HG02759 (cell line): ENCODE data around the gene AFF3.

Experiments used
- ATAC-seq: cut with Tn5 transposase; IDR thresholded peaks from one replicate; pipeline ENCODE4 v1.9.1; 2021; ENCODE audit warnings: mild to moderate bottlenecking, moderate library complexity; ENCODE audit not compliant: unreplicated experiment

Gene AFF3

DNA sequence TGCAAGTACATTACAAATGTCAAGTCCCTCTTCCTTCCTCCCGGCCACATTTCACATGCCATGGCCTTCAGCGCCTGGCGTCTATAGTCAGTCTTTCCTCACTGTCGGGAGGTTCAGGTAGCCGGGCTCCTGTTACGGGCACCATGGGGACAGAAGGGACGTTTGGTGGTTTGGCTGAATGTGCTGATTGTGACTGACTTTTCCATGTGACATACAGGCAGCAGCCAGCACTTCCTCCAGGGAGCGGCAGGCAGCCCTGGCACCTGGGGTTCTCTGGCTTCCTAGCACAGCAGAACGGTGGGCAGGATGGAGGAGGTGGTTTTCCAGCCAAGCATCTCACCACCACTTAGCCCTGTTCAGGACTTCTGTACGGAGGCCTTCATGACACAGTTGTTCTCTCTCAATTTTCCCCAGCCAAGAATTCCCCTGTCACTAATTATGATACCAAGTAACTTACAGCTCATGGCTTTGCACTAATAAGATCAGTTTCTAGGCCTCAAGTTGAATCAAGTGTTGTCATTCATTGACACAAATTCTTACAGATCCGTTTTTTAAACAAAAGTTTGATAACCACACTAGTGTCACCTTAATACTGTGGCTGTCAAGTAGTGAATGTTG lies 568.6 kb downstream of the AFF3 start:
- ATAC-seq, result no peak

DNA sequence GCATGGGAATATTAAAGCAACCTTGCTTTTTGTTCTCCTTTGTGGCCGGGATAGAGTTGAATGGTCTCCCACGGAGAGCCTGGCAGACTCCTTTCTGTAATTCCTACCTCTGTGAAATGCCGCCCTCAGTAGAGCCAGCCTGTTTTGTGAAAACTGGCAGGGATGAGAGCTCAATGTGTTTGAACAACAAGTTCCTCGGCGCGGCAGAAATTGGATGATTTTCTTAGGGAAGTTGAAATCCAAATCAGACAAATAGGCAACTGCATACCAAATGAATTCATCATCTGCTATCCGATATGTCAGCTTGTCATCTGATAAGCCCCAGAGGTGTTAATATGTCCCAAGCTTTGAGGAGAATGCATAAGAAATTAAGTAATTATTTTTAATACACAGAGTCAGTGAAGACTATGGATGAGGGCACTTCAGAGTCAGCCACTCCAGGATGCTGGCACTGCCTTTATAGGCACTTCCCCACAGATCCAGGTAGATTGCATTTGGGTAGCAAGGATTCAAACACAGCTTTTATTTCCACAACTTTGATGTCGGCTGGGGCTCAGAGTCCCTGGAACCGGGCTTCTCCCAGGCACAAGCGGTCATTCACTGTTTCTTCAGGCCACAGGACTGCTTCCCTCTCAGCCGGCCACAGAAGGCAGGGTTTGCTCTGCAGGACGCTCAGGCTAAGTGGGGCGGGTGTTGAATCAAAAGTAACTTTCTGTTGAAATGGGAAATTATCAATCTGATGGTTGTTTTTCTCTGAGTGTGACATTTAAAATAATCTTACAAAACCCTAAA lies 569.8 kb downstream of the AFF3 start:
- ATAC-seq, result no peak

DNA sequence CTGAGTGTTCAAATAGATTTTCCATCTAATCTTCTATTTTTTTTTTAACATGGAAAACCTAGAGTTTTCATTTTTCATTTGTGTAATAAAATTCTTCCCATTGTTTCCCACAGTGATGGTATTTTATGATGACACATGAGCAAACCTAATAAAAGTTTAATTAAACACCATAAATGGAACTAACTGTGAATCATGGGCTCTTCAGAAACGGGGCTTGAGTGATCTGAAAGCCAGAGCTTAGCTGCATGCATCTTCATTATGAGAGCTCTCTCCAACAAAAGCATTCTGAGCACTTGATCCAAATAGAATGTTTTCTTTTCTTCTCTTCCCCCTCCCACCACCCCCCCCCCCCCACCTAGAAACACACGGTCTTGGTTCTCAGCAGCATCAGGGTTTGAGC lies 570.4 kb downstream of the AFF3 start:
- ATAC-seq, result no peak

DNA sequence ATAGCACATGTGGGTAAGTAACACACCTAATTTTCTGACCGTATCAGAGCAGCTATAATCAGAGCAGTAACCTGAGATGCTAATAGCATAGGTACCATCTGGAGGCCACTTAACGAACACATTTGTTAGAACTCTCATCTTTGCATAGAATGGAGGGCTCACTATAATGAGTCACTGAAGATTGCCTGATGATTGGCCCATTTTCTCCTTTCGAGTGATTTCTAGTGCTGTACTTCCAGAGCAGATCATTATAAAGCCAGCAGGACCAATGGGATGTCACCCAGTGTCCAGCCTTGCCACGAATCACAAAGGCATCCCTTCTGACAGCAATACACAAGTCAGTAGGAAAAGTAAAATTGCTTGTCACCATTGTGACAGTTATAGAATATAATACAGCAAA lies 570.9 kb downstream of the AFF3 start:
- ATAC-seq, result no peak

DNA sequence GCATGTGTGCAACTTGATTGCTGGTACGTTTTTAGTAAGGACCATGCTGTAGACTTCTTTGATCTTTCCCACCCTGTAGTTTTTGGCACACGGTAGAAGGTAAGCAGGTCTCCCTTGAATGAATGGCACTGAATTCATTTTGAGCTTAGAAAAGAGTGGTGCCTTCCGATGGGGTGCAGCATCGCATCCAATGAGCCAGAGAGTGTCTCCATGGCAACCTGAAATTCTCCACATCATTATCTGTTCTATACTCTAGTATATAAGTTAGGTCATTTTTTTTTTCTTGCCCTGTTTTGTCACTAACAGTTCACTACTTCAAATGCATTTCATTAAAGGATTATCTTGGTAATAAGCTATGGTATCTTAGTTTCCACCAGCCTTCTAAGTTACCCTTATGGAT lies 571.4 kb downstream of the AFF3 start:
- ATAC-seq, result no peak

DNA sequence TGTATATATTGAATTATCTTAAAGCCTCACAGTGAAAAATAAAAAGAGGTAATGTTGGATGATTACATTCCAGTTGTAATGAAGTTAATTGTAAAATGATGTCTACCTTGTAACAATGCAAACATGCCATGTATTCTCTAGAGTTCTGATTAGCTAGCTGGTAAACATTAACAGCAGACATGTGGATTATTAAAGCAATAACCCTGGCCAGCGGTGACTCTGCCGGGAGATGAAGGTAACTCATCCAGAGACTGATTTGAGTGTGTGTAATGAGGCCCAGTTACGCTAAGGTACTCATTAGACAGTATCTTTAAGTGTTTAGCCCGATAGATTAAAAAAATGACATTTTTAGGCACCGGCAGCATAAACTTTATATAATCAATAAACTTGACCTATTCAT lies 573.0 kb downstream of the AFF3 start:
- ATAC-seq, result no peak

DNA sequence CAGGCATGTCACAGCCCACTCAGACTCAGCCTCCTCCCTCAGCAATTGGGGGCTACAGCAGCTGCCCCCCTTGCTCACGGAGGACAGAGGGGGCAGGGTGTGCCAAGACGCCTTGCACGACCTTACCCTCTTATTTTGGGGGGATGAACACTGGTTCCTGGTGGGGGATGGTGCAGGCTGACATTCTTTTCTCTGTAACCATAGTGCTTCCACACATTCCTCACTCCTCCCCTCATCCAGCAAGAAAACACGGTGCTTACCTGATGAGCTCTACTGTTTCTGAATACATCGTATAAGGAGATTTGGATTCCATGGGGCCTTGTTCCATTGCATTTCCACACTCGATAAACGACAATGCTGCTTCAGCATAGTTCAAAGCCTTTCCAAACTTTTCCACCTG lies 577.2 kb downstream of the AFF3 start:
- ATAC-seq, result no peak

DNA sequence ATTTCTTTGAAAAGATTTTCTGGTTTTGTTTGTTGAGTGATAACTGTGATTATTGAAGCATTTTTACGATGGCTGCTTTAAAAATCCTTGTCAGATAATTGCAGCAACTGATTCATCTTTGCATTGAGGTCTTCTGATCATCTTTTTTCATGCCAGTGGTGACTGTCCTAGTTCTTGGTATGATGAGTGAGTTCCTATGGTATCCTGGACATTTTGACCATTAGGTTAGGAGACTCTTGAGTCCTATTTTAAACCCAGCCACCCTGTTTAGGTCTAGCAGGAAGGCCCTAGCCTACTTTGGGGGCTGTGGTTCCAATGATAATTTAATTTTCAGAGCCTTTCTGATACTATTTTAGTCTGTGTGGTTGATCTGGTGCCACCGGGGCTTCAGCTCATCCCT lies 579.9 kb downstream of the AFF3 start:
- ATAC-seq, result no peak

DNA sequence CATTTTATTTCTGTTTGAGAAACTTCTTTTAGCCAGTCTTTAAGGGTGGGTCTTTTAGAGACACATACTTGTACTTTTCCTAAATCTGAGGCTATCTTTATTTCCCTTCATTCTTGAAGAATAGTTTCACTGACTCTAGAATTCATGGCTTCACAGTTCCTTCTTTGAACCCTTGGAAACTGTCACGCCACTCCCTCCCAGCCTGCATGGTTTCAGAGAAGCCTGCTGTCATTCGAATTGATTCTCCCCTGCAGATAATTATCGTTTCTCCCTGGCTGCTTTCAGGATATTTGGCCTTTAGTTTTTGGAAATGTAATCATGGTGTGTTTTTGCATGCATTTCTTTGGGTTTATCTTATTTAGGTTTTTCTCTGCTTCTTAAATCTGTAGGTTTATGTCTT lies 580.6 kb downstream of the AFF3 start:
- no peak for ATAC-seq

DNA sequence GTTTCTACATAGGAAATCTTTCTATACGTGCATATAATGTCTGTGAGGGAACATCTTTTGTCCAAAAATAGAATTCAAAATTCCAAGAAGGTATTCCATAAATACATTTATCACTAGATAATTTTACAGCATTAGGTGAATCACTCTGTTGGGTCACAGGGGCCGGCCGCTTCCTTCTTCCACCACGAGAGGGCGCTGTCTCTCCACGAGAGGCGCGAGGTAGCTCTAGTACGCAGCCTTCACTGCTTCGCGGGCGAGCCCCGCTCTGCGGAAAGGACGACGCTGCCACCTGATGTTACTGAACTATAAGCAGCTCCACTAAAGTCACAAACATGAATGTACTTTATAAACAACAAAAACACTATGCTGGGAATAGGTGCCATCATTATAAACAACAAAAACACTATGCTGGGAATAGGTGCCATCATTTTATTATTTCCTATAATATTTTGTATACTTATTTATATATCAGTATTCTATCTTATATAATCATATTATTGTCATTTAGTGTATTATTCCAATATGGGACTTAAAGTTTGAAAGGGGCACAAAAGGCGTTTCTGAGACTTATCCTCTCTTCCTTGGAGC lies 583.2 kb downstream of the AFF3 start:
- ATAC-seq, result peak; percentile 80

DNA sequence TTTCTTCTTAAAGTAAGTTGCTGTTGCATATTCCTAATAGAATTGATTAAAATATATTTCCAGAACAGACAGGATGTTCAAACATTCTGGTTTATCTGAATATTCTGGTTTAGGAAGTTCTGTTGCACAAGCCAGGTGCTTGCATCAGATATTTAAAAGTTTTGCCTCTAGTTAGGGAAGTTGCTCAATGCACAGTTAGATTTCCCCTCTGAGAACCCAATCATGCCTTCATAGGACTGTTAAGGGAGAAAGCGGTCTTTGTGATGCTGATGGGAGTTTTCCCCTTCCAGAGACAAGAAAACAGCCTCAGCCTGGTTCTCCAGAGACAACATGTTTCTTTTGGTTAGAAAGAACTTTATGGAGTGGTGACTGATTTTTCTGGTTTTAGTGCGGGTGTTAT lies 587.0 kb downstream of the AFF3 start:
- ATAC-seq, result no peak

DNA sequence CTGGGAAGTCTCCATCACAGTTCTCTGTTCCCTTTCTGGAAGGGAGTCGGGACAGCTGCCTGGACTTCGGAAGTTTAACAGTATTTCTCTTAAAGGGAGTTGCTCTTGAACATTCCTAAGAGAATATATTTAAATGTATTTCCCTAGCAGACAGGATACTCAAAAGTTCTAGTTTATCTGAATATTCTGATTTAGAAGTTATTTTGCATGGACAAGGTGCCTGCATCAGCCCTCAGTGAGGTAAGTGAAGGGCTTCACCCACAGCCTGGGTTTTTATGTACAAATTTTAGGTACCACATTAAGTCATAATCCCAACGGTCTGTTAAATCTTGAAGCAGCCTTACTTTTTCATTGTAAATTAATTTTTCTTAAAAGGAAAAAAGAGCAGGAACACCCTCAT lies 587.5 kb downstream of the AFF3 start:
- ATAC-seq, result no peak

DNA sequence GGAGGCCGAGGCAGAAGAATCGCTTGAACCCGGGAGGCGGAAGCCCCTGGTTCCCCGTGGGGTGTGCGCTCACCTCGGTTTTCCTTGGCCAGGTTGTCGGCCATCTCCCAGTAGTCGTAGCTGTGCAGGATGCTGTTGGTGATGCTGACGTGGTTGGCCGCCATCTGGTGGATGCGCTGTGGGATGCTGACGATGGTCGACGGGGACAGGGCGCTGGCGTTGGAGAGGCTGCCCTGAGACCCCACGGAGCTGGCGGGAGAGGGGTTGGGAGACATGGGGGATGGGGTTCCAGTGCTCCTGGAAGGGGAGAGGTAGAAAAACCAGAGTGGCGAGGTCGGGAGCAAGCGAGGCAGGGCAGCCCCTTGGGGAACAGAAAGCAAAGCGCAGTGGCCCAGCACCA lies 588.2 kb downstream of the AFF3 start:
- no peak for ATAC-seq

DNA sequence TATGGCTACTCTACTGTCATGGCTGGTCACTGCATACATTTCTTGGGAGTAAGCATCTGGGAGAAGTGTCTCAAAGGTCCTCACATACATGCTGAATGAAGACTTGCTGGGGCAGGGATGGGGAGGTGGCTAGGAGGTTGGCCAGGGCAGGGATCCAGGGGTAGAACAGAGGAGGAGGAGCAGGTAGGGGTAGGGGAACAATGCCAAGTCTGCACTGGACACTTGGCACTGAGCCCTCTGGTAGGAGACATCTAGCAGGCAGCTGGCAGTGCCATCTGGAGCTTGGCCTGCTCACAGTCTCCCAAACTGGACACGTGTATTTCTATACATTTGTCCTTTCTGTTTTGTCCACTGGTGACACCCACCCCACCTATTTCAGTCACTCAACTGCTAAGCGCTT lies 589.9 kb downstream of the AFF3 start:
- no peak for ATAC-seq

DNA sequence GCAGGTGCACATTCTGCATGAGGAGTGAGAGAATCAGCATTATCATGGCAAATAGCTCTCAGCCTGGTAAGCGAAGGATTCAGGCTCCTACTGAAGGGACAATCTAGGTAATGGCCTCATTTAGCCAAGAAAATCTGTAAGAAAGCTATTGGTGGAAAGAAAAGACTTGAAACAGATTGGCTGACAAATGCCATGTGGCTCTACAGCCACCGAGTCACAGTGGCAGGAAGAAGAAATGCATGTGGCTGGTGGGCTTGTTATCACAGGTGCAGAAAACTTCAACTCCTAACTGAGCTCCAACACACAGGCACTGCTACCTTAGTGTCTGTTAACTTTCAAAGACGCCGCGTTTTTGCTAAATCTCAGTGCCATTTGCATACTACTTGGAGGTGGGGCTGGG lies 592.0 kb downstream of the AFF3 start:
- ATAC-seq, result no peak

DNA sequence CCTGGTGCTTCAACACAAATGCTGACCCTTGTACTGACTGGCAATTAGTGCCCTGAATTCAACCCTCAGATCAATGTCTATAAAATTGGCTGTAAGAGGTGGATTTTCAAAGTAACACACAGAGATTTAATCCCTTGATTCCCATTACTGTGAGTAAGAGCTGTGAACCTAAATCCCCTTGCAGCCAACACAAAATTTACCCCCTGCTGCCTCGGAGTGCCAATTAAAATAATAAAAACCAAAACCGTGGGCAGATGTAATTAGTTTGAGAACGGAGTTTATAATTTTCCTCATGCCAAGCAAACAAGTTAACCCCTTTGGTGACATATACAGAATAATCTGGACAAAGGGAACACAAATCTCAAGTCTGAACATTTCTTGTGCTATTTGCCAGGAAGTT lies 596.8 kb downstream of the AFF3 start:
- no peak for ATAC-seq

DNA sequence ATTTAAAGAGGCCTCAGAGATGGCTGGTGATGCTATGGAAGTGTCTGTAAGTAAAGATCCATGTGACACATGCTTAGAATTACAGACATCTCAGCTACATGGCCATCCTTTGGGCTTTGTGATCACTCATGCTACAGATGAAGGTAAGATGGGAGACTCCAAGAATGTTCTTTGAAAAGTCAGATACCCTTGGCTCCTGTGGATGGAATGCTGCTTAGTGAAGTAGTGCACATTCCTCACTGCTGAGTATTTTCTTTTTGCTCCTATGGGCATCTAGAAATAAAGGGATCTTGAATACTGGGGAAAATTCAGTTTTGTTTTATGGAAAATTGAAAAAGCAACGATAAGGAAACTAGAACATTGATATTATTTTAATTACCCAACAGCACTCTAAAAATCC lies 597.3 kb downstream of the AFF3 start:
- no peak for ATAC-seq

DNA sequence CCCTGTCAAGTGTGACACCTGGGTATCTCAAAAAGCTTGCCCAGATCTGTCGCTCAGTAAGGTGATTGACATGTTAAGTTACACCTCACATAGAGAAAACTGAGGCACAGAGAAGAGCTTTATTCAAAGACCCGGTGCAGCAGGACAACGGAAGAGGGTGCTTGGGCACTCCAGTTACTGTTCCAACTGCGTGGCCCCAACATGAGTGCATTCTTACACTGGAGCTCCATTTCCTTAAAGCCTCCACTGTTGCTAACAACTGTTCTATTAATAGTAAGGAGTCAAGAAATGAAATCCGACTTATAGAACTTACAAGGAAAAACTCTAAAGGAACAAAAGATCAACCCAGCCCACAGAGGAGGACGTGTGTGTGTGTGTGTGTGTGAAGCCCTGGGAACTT lies 597.8 kb downstream of the AFF3 start:
- ATAC-seq, result no peak

DNA sequence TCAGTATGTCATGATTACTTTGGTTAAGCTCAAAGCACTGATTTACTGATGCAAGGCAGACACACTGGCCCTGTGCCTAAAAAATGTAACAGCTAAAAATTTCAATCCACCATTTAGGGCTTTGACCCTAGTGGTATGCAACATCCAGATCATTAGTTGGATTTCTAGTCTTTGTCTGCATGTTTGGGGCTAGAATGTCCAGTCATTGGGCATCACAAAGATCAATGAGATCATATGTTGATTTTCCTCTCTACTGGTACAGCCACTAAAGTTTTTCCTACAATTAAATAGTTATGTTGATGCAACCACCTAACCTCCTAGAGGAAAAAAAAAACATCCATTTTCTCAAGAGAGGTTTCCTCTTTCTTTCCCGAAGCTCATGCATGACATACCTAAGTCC lies 599.1 kb downstream of the AFF3 start:
- no peak for ATAC-seq

DNA sequence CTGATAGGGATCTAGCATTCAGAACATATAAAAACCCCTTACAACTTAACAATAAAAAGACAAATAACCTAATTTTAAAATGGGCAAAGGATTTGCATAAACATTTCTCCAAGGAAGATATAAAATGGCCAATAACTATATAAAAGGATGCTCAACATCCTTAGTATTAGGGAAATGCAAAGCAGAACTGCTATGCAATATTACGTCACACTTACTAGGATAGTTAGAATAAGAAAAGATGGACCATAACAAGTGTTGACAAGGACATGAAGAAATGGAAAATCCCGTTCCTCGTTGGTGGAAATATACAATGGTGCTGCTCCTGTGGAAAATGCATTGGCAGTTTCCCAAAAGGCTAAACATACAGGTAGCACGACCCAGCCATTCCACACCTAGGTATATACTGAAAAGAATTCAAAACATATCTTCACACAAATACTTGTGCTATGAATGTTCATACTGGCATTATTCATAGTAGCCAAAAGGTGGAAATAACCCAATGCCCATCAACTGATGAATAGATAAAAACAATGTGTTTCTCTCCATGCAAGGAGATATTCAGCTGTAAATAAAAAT lies 604.4 kb downstream of the AFF3 start:
- ATAC-seq, result no peak

DNA sequence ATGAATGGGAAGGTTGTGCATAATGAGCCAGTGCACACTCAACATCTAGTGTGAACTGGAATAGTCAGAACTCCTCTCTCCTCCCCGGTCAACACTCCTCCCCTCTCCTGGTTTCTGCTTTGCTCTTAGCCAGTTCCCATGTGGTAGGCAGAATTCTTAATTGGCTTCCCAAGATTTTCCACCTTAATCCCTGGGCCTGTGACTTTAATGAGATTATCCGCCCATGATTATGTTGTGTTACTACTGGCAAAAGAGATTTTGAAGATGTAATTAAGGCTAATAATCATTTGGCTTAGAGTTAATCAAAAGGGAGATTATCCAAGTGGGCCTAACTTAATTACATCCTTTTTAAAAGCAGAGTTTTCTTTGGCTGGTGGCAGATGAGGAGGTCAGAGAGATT lies 618.3 kb downstream of the AFF3 start:
- ATAC-seq, result no peak

DNA sequence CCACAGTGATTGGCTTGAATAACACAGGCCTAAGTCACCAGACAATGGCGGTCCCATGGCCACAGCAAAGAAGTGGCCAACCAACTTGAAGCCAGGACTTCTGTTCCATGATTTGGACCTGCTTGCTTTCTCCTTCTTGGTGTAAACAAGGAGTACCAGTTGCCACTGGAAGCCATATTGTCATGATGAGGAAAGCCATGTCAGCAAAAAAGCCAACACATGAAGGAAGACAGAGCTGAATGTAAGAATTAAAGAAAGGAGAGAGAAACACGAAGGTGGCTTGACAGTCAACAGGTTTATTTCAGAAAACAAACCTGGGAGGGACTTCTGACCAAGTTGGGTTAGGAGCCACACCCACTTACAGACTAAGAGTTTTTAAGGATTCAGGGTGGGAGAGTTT lies 620.2 kb downstream of the AFF3 start:
- no peak for ATAC-seq
